Raji (cell line): ENCODE measurements around the gene LURAP1L.

Experiments used
- POLR2A ChIP-seq: IDR thresholded peaks from 2 replicates; pipeline ENCODE4 v1.6.1; 2011; ENCODE audit warnings: low read depth, low read length, control low read depth; ENCODE audit not compliant: insufficient read depth

Gene LURAP1L

GRCh38 chr9:12855066-12855465 lies 80.2 kb downstream of the LURAP1L start:
- no peak for TF ChIP-seq POLR2A

GRCh38 chr9:12856603-12857002 lies 81.8 kb downstream of the LURAP1L start:
- TF ChIP-seq POLR2A = no peak

- TF ChIP-seq POLR2A = no peak
Measured at GRCh38 chr9:12859704-12860251, 85.0 kb downstream of the LURAP1L start.

- TF ChIP-seq POLR2A = no peak
Measured at GRCh38 chr9:12860998-12861397, 86.2 kb downstream of the LURAP1L start.

- TF ChIP-seq POLR2A = no peak
Measured at GRCh38 chr9:12862611-12863410, 88.0 kb downstream of the LURAP1L start.

DNA sequence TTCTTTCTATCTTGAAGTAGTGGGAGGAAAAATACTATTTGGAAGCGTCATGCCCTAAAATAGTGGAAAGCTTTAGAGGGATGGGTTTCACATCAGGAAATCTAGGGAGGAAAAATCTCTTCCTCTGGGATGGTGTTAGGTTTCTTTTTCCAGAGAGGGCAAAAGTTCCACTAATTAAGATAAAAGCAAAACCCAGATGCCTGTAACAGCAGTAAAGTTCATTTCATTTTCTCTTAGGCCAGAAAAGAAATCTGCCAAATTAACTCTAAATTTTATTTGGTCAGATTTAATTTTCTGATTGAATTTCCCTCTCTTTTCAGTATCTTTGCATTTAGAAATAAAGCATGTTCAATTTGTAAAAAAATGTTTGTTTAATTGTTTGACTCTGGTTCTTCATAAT lies 88.8 kb downstream of the LURAP1L start:
- TF ChIP-seq POLR2A = no peak
